A673 (cell line): ENCODE results near the gene SPNS1.

Source experiments
- CTCF ChIP-seq: fragments of 300-800, 200-600 bp; sonication (generic); conservative IDR thresholded peaks from 2 replicates; pipeline ENCODE4 v1.5.1; 2017; ENCODE audit warnings: low read depth, mild to moderate bottlenecking, antibody characterized with exemption, low read length, moderate library complexity, mixed read lengths
- EZH2 ChIP-seq: fragments of 200-600 bp; sonication (generic); IDR thresholded peaks from 2 replicates; pipeline ENCODE4 v1.6.1; 2017; ENCODE audit warnings: borderline replicate concordance, low read depth, mild to moderate bottlenecking, mixed read lengths, antibody characterized with exemption, low read length; ENCODE audit not compliant: poor library complexity, severe bottlenecking

DNA sequence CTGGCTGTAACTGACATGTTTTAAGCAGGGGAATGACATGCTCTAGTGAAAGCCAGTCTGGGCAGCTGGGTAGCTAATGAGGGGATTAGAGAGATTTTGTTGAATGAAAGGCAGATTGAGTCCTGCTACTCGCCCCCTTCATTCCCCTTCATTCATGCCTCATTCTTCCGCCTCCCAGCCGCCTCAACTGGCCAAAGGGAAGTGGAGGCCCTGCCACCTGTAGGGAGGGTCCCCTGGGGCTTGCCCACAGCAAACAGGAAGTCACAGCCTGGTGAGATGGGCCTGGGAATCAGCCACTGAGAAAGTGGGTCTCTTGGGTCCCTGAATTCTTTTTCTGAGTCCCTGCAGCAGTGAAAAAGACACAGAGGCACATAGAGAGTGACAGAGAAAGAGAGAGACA is 43.9 kb upstream of the SPNS1 start:
- TF ChIP-seq CTCF: no peak
- TF ChIP-seq EZH2: no peak
